ENCODE results near the gene EIF1.
"Not testable (repeated sequence)": the region's sequence is repeated elsewhere in the genome, so short reads cannot be mapped to it uniquely, and the experiment has no call there.

EIF1 gene

GRCh38 chr17:41679740-41680425 is 8.8 kb upstream of the EIF1 start:
- no peak for DNase-seq

GRCh38 chr17:41680426-41681040 is 8.2 kb upstream of the EIF1 start:
- DNase-seq = no peak

GRCh38 chr17:41681776-41682175 is 6.9 kb upstream of the EIF1 start:
- DNase-seq = no peak

GRCh38 chr17:41682631-41683030 is 6.1 kb upstream of the EIF1 start:
- no peak for DNase-seq

GRCh38 chr17:41683441-41684007 is 5.2 kb upstream of the EIF1 start:
- no peak for DNase-seq

GRCh38 chr17:41684035-41684434 is 4.7 kb upstream of the EIF1 start:
- DNase-seq = no peak

- not testable (repeated sequence) for DNase-seq
Measured at GRCh38 chr17:41685753-41686152, 2.9 kb upstream of the EIF1 start.

- DNase-seq = no peak
Measured at GRCh38 chr17:41686281-41686680, 2.4 kb upstream of the EIF1 start.

GRCh38 chr17:41687828-41688640 is 651 bp upstream of the EIF1 start:
- no peak for DNase-seq

- no peak for DNase-seq
Measured at GRCh38 chr17:41689497-41690299, 1.0 kb downstream of the EIF1 start.

- DNase-seq = no peak
Measured at GRCh38 chr17:41690497-41690896, 1.8 kb downstream of the EIF1 start.

GRCh38 chr17:41691031-41691777 is 2.5 kb downstream of the EIF1 start:
- DNase-seq = no peak

- no peak for DNase-seq
Measured at GRCh38 chr17:41692722-41693521, 4.2 kb downstream of the EIF1 start.

GRCh38 chr17:41695134-41695661 is 6.5 kb downstream of the EIF1 start:
- DNase-seq = no peak

GRCh38 chr17:41695954-41696757 is 7.5 kb downstream of the EIF1 start:
- DNase-seq = peak; percentile 55

- no peak for DNase-seq
Measured at GRCh38 chr17:41697122-41697962, 8.7 kb downstream of the EIF1 start.

GRCh38 chr17:41700843-41701242 is 12.2 kb downstream of the EIF1 start:
- not testable (repeated sequence) for DNase-seq

GRCh38 chr17:41702712-41703111 is 14.0 kb downstream of the EIF1 start:
- DNase-seq = no peak
